CD4-positive, alpha-beta T cell treated with Interleukin-1 beta for 1 hour (primary cell): ENCODE measurements around the gene IGSF3.

Experiments
- DNase-seq, 2 donors: peaks; one replicate each; pipeline ENCODE4 v3.0.0-alpha.2; 2020 to 2022

IGSF3 gene

GRCh38 chr1:116686175-116686574 is 18.6 kb upstream of the IGSF3 start:
- no peak for DNase-seq

GRCh38 chr1:116684575-116684974 is 17.0 kb upstream of the IGSF3 start:
- no peak for DNase-seq

GRCh38 chr1:116682641-116683221 is 15.2 kb upstream of the IGSF3 start:
- DNase-seq, result no peak

GRCh38 chr1:116681343-116681899 is 13.9 kb upstream of the IGSF3 start:
- no peak for DNase-seq

- no peak for DNase-seq
Measured at GRCh38 chr1:116680752-116681151, 13.2 kb upstream of the IGSF3 start.

- no peak for DNase-seq
Measured at GRCh38 chr1:116679828-116680628, 12.5 kb upstream of the IGSF3 start.

GRCh38 chr1:116679091-116679827 is 11.7 kb upstream of the IGSF3 start:
- no peak for DNase-seq

GRCh38 chr1:116678732-116679090 is 11.2 kb upstream of the IGSF3 start:
- DNase-seq, result no peak

GRCh38 chr1:116677474-116678062 is 10.0 kb upstream of the IGSF3 start:
- no peak for DNase-seq

GRCh38 chr1:116676291-116676690 is 8.8 kb upstream of the IGSF3 start:
- no peak for DNase-seq

- no peak for DNase-seq
Measured at GRCh38 chr1:116674751-116675150, 7.2 kb upstream of the IGSF3 start.

GRCh38 chr1:116674011-116674531 is 6.5 kb upstream of the IGSF3 start:
- DNase-seq, result no peak

GRCh38 chr1:116671912-116672311 is 4.4 kb upstream of the IGSF3 start:
- DNase-seq, result no peak

- no peak for DNase-seq
Measured at GRCh38 chr1:116671072-116671760, 3.7 kb upstream of the IGSF3 start.

- no peak for DNase-seq
Measured at GRCh38 chr1:116668277-116668676, 744 bp upstream of the IGSF3 start.

GRCh38 chr1:116667078-116667574 is 407 bp downstream of the IGSF3 start:
- DNase-seq, result no peak

GRCh38 chr1:116666187-116667077 is 1.1 kb downstream of the IGSF3 start:
- no peak for DNase-seq

- no peak for DNase-seq
Measured at GRCh38 chr1:116664978-116665371, 2.6 kb downstream of the IGSF3 start.

- DNase-seq, result no peak
Measured at GRCh38 chr1:116664366-116664977, 3.1 kb downstream of the IGSF3 start.

- no peak for DNase-seq
Measured at GRCh38 chr1:116663821-116664220, 3.7 kb downstream of the IGSF3 start.

GRCh38 chr1:116661633-116662032 is 5.9 kb downstream of the IGSF3 start:
- DNase-seq, result no peak
